GM21360 (cell line): ENCODE measurements around the gene POU6F2.
A peak's percentile ranks its signal among the peaks of the same experiment; 100 is the strongest.

Experiments used
- ATAC-seq: cut with Tn5 transposase; IDR thresholded peaks from one replicate; pipeline ENCODE4 v1.9.1; 2021; ENCODE audit warnings: mild to moderate bottlenecking, moderate library complexity; ENCODE audit not compliant: unreplicated experiment

Gene POU6F2

DNA sequence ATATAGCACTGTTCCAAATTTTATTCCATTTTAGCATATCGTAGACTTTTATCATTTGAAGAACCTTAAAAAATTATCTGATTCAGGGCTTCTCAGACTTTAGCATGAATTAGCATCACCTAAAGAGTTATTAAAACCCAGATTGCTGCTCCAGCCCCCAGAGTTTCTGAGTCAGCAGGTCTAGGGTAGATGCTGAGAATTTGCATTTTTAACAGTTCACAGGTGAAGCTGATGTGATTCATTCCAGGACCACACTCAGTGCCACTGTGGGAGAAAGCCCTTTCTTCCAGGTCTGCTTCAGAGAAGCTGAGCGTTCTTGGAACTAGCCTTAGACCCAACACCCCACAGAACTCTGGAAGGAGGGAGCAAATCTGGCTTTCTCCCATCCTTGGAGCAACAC, 414.4 kb downstream of the POU6F2 start:
- no peak for ATAC-seq

DNA sequence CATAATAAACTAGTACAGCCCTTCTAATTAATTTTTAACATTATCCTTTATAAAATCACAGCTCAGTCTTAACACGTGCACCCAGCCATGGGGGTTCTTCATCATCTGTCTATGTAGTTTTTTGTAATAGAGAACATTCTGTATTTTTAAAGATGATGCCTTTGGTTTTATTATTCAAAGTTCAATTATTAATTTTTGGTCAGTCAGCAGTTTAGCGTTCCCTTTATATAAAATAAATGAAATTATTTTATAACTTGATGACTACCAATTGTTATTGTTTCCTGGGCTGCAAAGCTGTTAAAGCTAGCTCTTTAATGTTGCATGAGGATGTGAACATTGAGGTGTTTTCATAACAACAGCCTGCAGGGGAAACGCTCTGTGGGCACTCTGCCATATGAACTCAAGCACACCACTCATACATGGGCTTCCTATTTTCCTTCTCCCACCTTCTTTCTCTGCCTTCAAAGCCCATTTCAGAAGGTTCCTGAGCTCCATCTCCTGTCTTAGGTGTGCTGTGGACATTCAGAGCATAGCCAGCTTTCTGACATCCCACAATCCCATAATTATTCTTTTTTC, 416.5 kb downstream of the POU6F2 start:
- no peak for ATAC-seq

GRCh38 chr7:39399458-39399857, 421.7 kb downstream of the POU6F2 start:
- no peak for ATAC-seq

- no peak for ATAC-seq
Observed at GRCh38 chr7:39399986-39400385, 422.3 kb downstream of the POU6F2 start.

GRCh38 chr7:39400836-39401235, 423.1 kb downstream of the POU6F2 start:
- ATAC-seq, result no peak

- no peak for ATAC-seq
Observed at GRCh38 chr7:39402034-39402433, 424.3 kb downstream of the POU6F2 start.

GRCh38 chr7:39404907-39405306, 427.2 kb downstream of the POU6F2 start:
- ATAC-seq, result no peak

DNA sequence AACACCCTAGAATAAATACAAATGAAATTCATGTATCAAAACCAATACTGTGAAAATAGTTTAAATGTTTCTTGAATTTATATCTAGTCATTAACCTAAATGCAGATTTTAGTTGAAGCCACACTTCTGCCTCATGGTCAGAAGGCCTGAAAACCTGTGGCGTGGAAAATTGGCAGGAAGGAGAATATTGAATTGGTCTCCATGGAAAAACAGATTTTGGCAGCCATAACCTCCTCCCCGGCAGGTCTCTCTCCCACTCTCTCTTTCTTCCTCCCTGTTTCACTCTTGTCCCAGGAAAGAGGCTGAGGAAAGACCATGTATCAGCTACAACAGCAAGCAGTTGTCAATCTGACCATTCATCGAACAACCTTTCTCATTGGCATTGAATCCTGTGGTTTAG, 427.9 kb downstream of the POU6F2 start:
- ATAC-seq, result no peak

DNA sequence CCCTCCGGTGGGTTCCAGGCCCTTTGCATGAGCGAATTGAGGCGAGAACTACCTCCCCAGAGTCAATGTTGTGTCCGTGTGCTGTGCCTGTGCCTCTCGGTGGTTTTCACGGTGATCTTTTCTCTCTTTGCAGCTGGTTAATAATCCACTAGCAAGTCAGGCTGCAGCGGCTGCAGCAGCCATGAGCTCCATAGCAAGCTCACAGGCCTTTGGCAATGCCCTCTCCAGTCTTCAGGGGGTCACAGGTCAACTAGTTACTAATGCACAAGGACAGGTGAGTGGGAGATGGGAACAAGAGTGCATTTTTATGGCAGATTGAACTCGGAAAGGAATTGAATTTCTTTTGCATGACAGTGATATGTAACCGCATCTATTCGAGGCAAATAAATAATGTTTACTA, 428.8 kb downstream of the POU6F2 start:
- no peak for ATAC-seq

DNA sequence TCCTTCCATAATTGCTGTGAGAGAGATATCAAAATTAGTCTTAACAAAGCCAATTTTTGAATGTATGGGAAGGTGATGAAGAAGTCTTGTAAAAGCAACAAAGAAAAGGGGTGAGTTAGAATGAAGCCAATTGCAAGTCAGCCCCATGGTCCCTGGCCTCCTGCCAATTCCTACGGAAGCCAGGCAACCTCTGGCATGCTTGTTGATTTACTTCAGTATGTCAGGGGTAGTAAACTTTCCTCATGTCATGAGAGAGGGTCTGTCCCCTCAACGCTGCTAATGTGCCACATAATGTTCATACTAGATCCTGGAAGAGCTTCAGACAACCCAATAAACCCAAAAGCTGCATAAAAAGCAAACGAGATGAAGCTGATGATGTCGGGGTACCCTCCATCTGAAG, 429.4 kb downstream of the POU6F2 start:
- ATAC-seq, result no peak

- no peak for ATAC-seq
Observed at GRCh38 chr7:39407723-39408122, 430.0 kb downstream of the POU6F2 start.

- no peak for ATAC-seq
Observed at GRCh38 chr7:39408906-39409305, 431.2 kb downstream of the POU6F2 start.

GRCh38 chr7:39410582-39410981, 432.9 kb downstream of the POU6F2 start:
- ATAC-seq, result no peak

DNA sequence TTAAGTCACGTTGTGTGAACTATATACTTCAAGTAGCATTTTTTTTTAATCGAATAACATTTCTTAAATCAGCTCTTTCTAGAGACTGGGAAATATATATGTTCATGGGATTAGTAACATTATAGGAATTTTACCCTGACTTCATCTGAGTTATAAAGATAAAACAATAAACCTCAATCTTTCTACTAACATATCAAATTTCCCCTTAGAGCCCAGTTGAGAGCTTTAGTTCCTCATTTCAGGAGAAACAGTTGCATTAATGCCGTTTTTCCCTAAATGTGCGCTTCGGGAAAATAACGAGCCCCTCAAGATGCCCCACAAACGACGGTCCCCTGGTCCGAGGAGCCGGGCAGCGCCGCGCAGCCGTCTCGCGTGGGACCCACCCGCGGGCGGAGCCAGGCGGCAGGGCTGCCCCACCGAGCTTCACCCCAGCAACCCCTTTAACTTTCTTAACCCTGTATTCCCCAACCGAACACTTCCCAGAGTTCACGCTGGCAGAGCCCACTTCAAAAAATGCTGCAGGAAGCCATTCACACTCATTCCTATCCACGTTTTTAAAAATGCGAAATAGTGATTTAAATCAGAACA, 436.0 kb downstream of the POU6F2 start:
- no peak for ATAC-seq

DNA sequence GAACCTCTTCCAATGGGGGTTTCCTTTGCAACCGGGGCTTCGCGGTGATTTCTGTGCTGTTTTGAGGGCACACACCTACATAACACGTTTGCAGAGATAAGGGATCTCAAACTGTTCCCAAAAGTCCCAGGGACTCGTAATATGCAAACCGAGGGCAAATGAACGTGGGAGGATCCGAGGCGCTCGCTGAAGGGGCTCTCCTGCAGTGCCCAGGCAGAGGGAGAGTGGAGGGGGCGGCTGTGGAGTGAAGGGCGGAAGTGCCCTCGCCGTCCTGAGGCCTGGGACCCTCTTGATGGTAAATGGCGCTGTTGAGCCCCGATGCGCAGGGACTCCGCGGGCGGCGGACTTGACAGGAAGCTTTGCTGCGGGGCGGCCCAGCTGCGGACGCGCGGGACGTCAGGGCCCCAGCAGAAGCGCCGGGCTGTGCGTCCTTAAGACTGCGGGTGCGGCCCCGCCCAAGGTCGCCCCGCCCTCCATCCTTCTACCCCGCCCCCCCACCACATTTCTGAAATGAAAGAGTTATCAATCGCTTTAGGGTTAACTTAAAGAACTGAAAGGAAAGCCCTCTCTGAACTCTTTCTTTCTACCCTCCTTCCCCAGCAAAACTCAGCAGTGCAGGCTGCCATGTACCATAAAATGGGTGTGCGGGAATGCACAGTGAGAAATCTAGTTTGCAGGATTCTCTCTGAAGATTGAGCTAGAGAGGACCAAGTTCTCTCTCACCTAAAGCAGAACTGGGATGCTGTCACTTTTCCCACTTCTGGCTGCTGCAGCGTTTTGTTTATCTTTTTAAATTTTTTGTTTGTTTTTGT, 436.7 kb downstream of the POU6F2 start:
- ATAC-seq, result peak; percentile 87

DNA sequence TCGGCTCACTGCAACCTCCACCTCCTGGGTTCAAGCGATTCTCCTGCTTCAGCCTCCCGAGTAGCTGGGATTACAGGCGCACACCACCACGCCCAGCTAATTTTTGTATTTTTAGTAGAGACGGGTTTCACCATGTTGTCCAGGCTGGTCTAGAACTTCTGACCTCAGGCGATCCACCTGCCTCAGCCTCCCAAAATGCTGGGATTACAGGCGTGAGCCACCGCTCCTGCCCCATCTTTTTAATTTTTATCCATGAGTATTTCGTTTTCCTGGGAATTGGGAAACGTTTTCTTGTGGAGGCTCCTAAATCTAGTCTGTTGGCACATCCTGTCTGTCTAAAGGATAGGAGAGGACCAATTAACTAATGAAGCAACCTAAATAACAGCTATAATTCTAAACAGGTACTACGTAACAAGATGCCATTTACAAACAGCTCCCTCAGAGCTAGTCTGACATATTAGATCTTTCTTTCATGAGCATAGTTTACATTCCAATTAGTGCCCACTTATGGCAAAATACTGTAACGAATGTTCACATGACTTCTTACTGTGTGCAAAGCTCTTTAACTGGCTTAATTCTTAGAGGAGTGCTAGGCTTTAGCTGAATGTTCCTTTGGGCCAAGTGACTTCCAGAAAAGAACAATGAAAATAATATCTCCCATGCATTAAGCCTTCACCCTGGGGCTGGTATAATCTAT, 437.5 kb downstream of the POU6F2 start:
- no peak for ATAC-seq

DNA sequence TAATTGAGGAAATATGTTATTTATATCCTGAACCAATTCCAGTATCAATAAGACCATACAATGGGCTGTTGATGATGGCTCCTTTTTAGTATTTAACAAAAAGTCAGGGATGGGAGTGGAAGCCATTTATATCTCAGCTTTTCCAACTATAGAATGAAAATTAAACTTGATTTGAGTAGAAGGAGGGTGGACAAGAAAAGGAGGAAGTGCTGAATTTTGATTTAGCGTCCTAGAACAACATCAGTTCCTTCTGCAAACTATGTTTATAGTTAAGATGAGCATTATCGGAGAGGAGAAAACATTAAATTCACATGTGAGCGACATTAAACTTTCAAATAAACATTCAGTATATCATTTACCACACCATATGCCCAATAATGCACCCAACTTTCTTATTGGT, 439.2 kb downstream of the POU6F2 start:
- ATAC-seq, result no peak

DNA sequence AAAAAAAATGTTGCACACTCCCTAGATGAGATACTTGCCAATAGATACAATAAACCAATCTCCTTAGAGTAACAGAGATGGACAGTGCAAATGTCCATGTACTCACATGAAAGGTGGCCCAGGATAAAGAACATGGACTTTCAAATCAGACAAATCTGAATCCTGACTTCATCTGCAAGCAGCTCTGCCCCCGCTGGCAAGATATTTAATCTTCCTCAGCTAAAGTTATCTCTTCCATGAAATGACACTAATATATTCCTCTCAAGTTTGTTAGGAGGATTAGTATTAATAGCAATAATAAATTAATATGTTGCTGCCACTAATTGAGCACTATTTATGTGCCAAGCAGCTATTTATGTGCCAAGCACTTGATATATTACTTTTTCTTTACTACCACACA, 439.9 kb downstream of the POU6F2 start:
- ATAC-seq, result no peak

DNA sequence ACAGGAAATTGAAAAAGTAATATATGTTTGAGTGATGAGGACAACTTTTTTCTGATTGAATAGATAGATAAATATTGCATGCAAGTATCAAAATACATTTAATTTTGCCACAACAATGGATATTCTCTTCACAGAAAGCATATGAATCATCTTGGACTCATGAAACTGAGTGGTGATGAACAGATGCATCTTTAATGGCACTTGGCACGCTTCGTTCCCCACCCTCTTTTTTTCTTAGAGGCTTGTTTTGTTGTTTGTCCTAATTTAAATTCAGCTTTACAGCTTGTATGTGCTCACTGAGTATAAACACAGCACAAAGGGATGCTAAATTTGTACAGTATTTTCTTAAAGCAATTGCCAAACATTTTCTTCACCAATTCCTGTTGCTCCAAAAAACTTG, 443.5 kb downstream of the POU6F2 start:
- ATAC-seq, result no peak

DNA sequence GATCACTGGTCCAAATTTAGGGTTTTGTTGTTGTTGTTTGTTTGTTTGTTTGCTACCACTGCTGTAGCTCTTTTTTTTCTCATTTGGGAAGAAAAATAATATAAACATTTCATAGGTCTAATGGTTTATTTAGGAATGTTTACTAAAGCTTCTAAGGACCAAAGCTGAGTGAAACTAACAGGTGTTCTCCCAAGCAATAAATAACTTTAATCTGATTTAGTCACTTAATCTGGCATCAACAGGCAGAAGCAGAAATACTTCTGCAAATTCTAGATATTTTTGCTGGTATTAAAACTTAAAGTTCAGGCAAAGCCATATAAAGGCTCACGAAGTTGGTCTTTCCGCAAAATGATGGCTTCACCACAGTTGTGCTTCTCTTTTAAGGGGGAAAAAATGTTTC, 444.0 kb downstream of the POU6F2 start:
- no peak for ATAC-seq

DNA sequence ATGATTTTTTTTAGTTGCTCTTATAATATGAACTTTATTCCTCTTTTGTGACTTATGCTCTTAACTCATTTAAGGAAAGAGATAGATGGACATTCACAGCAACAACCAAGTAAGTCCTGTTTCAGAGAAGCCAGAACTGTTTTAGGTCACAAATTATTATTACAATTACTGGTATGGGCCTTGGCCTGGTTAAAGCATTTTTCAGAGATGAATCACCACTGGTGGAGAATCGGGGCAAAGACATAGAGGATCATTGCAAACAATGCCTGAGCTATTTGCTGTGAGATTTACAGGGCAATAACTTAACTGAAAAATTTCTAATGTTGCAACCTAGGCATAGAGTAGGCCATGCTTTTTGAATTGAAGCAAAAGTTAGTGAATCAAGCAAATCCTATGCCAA, 450.5 kb downstream of the POU6F2 start:
- no peak for ATAC-seq

GRCh38 chr7:39429421-39429820, 451.7 kb downstream of the POU6F2 start:
- ATAC-seq, result no peak
